ENCODE data around the gene THOC7.

THOC7 gene

GRCh38 chr3:63877737-63878393, 14.3 kb upstream of the THOC7 start:
- DNase-seq = no peak

- DNase-seq = no peak
Measured at GRCh38 chr3:63876260-63876659, 12.7 kb upstream of the THOC7 start.

- no peak for DNase-seq
Measured at GRCh38 chr3:63875510-63875909, 11.9 kb upstream of the THOC7 start.

- no peak for DNase-seq
Measured at GRCh38 chr3:63874769-63875168, 11.2 kb upstream of the THOC7 start.

GRCh38 chr3:63872135-63872924, 8.7 kb upstream of the THOC7 start:
- no peak for DNase-seq

GRCh38 chr3:63870615-63871005, 7.0 kb upstream of the THOC7 start:
- DNase-seq = no peak

- no peak for DNase-seq
Measured at GRCh38 chr3:63869940-63870614, 6.5 kb upstream of the THOC7 start.

- DNase-seq = no peak
Measured at GRCh38 chr3:63867225-63867624, 3.6 kb upstream of the THOC7 start.

GRCh38 chr3:63864965-63865327, 1.3 kb upstream of the THOC7 start:
- DNase-seq = no peak

GRCh38 chr3:63864008-63864964, 681 bp upstream of the THOC7 start:
- peak; percentile 23 for DNase-seq

- no peak for DNase-seq
Measured at GRCh38 chr3:63862804-63863149, 828 bp downstream of the THOC7 start.

GRCh38 chr3:63861306-63861705, 2.3 kb downstream of the THOC7 start:
- DNase-seq = no peak

GRCh38 chr3:63860776-63861175, 2.8 kb downstream of the THOC7 start:
- DNase-seq = no peak

- no peak for DNase-seq
Measured at GRCh38 chr3:63857311-63857710, 6.3 kb downstream of the THOC7 start.

GRCh38 chr3:63855333-63855940, 8.2 kb downstream of the THOC7 start:
- no peak for DNase-seq

GRCh38 chr3:63853106-63853505, 10.5 kb downstream of the THOC7 start:
- DNase-seq = no peak

- no peak for DNase-seq
Measured at GRCh38 chr3:63851287-63851686, 12.3 kb downstream of the THOC7 start.

GRCh38 chr3:63849175-63849574, 14.4 kb downstream of the THOC7 start:
- no peak for DNase-seq

GRCh38 chr3:63847718-63848450, 15.7 kb downstream of the THOC7 start:
- DNase-seq = no peak

- DNase-seq = no peak
Measured at GRCh38 chr3:63845215-63845614, 18.4 kb downstream of the THOC7 start.

GRCh38 chr3:63842127-63842526, 21.5 kb downstream of the THOC7 start:
- no peak for DNase-seq

GRCh38 chr3:63841704-63842103, 21.9 kb downstream of the THOC7 start:
- DNase-seq = no peak
